Activated T-helper 17 cell treated with anti-CD3 and anti-CD28 coated beads, Interleukin-2, amount 50 U/mL, for 72 hours (primary cell): ENCODE data around the gene NECTIN3. TPM values are rescaled to one million over a fixed set of nuclear protein-coding genes. Genes with fewer than 3 reads are reported as not detected.
A peak's percentile ranks its signal among the peaks of the same experiment; 100 is the strongest.

ENCODE experiments used
- ATAC-seq: fragments of 150-1000 bp; cut with Tn5 transposase; replicated peaks from 2 replicates; pipeline ENCODE4 v1.10.0; 2021; ENCODE audit warnings: mild to moderate bottlenecking, moderate library complexity
- H3K27ac Mint-ChIP-seq: one replicate; pipeline ENCODE4 v1.8.0; 2022; ENCODE audit warnings: mixed read lengths
- H3K27me3 Mint-ChIP-seq: one replicate; pipeline ENCODE4 v1.8.0; 2022; ENCODE audit warnings: mixed read lengths
- H3K36me3 Mint-ChIP-seq: one replicate; pipeline ENCODE4 v1.8.0; 2022; ENCODE audit warnings: low read depth, mild to moderate bottlenecking, mixed read lengths
- H3K4me1 Mint-ChIP-seq: one replicate; pipeline ENCODE4 v1.8.0; 2022; ENCODE audit warnings: mixed read lengths
- H3K4me3 Mint-ChIP-seq: one replicate; pipeline ENCODE4 v1.8.0; 2022; ENCODE audit warnings: mild to moderate bottlenecking, mixed read lengths
- H3K9me3 Mint-ChIP-seq: one replicate; pipeline ENCODE4 v1.8.0; 2022; ENCODE audit warnings: mixed read lengths
- total RNA-seq, 2 donors: library from RNA; stranded (reverse); gene quantifications; one replicate each; pipeline ENCODE4 v1.2.3, GENCODE V29; 2022

The NECTIN3 gene
- total RNA-seq = 1 to 10 TPM; 9.3 to 9.6 TPM

- Mint-ChIP-seq H3K27ac (peak within 1 kb of the TSS; percentile 87), H3K4me3 (peak within 1 kb of the TSS; percentile 97), H3K4me1 (peaks cover 22% of the 10 kb centered on the region), H3K9me3 (no peaks in the 10 kb centered on the region), H3K36me3 (peaks cover 5% of the 10 kb centered on the region), H3K27me3 (no peaks in the 10 kb centered on the region)
- ATAC-seq = peak; percentile 91
Observed at GRCh38 chr3:111071257-111072030, at the start of gene NECTIN3. Gene NECTIN3 (plus strand): TSS chr3:111071816. CDS start chr3:111072018, 202 bp downstream.

DNA sequence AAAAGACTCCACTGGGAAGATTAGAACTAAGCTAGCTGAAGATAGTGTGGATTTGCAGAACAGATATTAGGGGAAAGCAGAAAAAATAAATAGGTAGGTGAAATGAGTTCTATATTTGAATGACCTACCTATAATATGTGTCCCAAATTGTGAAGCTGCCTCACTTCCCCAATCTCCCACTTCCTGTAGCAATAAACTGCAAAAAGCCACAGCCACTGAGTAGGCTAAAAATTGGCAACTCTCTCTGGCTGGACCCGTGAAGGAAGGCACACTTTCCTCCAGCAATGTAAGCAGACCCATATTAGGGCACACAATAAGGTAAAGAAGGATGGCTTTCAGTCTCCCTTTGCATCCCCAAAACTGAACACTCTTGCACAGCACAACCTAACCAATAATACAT is 43.7 kb upstream of the NECTIN3 start:
- Mint-ChIP-seq H3K27me3 (no peaks in the 10 kb centered on the region), H3K36me3 (no peaks in the 10 kb centered on the region), H3K4me3 (no peak overlapping the region), H3K9me3 (no peaks in the 10 kb centered on the region), H3K27ac (no peak overlapping the region), H3K4me1 (no peaks in the 10 kb centered on the region)
- ATAC-seq = no peak

DNA sequence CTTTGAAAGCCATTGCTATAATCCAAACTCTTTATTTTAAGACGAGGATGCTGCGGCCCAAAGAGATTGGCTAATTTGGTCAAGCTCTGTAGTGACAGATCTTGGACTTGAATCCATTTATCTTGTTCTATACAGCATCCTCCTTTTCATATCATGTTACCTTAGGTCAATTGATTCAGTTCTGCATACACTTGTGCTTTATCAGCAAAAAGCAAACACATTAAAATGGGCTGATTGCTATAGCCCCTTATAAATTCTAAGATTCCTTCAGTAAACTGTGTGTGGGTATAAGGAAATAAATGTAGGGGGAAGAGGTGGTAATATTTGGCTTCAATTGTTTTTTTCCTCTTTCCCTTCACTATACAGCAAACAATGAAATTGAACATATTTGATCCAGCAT is 40.1 kb upstream of the NECTIN3 start:
- H3K4me3 Mint-ChIP-seq = no peak overlapping the region
- no peaks in the 10 kb centered on the region for H3K36me3 Mint-ChIP-seq
- no peaks in the 10 kb centered on the region for H3K27me3 Mint-ChIP-seq
- H3K9me3 Mint-ChIP-seq = peaks cover 4% of the 10 kb centered on the region
- no peak overlapping the region for H3K27ac Mint-ChIP-seq
- no peaks in the 10 kb centered on the region for H3K4me1 Mint-ChIP-seq
- no peak for ATAC-seq

- peaks cover 14% of the 10 kb centered on the region for H3K9me3 Mint-ChIP-seq
- no peaks in the 10 kb centered on the region for H3K36me3 Mint-ChIP-seq
- no peak for ATAC-seq
- H3K4me1 Mint-ChIP-seq = no peaks in the 10 kb centered on the region
- peaks cover 2% of the 10 kb centered on the region for H3K27me3 Mint-ChIP-seq
- no peak overlapping the region for H3K27ac Mint-ChIP-seq
- no peak overlapping the region for H3K4me3 Mint-ChIP-seq
Observed at GRCh38 chr3:111032677-111033076, 38.9 kb upstream of the NECTIN3 start.

GRCh38 chr3:111033470-111034050 is 38.1 kb upstream of the NECTIN3 start:
- H3K27ac Mint-ChIP-seq = no peak overlapping the region
- ATAC-seq = no peak
- no peak overlapping the region for H3K4me3 Mint-ChIP-seq
- peaks cover 3% of the 10 kb centered on the region for H3K27me3 Mint-ChIP-seq
- no peaks in the 10 kb centered on the region for H3K36me3 Mint-ChIP-seq
- no peaks in the 10 kb centered on the region for H3K4me1 Mint-ChIP-seq
- H3K9me3 Mint-ChIP-seq = peaks cover 16% of the 10 kb centered on the region

DNA sequence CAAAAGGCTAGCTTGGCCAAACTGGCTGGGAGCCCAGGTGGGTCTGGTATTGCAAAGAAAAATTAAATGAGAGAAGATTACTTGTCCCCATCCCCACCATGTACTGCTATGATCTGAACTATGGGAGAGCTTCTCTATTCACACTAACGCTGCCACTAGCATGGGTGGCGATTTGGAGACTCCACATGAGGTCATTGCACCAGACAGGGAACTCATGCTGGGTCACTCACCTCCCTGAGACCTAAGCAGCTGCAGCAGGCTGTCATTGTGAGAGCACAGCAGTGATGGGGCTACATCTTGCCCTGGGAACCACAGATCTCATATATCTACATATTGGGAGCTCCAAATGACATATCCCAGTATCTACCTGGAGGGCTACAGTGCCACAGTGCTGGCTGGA is 36.3 kb upstream of the NECTIN3 start:
- Mint-ChIP-seq H3K27me3 (peaks cover 3% of the 10 kb centered on the region), H3K27ac (no peak overlapping the region), H3K9me3 (peaks cover 16% of the 10 kb centered on the region), H3K4me3 (no peak overlapping the region), H3K4me1 (no peaks in the 10 kb centered on the region), H3K36me3 (no peaks in the 10 kb centered on the region)
- ATAC-seq = no peak

- Mint-ChIP-seq H3K27me3 (peaks cover 3% of the 10 kb centered on the region), H3K36me3 (no peaks in the 10 kb centered on the region), H3K4me3 (no peak overlapping the region), H3K4me1 (no peaks in the 10 kb centered on the region), H3K9me3 (peaks cover 16% of the 10 kb centered on the region), H3K27ac (no peak overlapping the region)
- ATAC-seq = no peak
Observed at GRCh38 chr3:111035902-111036301, 35.7 kb upstream of the NECTIN3 start.

DNA sequence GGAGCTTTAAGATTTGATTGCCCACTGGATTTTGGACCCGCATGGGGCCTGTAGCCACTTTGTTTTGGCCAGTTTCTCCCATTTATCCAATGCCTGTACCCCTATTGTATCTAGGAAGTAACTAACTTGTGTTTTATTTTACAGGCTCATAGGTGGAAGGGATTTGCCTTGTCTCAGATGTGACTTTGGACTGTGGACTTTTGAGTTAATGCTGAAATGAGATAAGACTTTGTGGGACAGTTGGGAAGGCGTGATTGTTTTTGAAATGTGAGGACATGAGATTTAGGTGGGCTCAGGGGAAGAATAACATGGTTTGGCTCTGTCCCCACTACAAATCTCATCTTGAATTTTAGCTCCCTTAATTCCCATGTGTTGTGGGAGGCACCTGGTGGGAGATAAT is 30.7 kb upstream of the NECTIN3 start:
- H3K36me3 Mint-ChIP-seq = no peaks in the 10 kb centered on the region
- no peak for ATAC-seq
- H3K9me3 Mint-ChIP-seq = peaks cover 16% of the 10 kb centered on the region
- H3K27ac Mint-ChIP-seq = no peak overlapping the region
- no peaks in the 10 kb centered on the region for H3K4me1 Mint-ChIP-seq
- no peak overlapping the region for H3K4me3 Mint-ChIP-seq
- H3K27me3 Mint-ChIP-seq = peaks cover 3% of the 10 kb centered on the region

DNA sequence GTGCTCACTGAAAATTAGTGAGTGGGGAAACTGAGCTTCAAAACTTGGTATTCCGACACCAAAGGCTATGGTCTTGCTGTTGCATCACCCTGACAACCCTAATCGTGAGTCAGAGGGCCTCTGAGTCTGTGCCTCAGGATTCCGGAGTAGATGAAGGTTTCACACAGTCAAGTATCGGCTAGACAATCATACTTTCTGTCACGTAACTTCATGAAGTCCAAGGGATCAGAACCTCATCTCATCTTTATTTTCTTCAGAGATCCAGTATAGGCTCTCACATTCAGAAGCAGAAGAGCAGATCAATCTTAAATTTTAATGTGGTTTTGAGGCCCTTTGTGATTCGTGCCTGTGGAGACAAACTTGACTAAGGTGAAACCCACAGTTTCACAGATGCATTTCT is 26.1 kb upstream of the NECTIN3 start:
- Mint-ChIP-seq H3K4me1 (no peaks in the 10 kb centered on the region), H3K36me3 (no peaks in the 10 kb centered on the region), H3K27ac (no peak overlapping the region), H3K27me3 (no peaks in the 10 kb centered on the region), H3K4me3 (no peak overlapping the region), H3K9me3 (no peaks in the 10 kb centered on the region)
- ATAC-seq = peak; percentile 72

GRCh38 chr3:111047042-111047441 is 24.6 kb upstream of the NECTIN3 start:
- no peak overlapping the region for H3K4me3 Mint-ChIP-seq
- no peaks in the 10 kb centered on the region for H3K4me1 Mint-ChIP-seq
- H3K36me3 Mint-ChIP-seq = no peaks in the 10 kb centered on the region
- peaks cover 5% of the 10 kb centered on the region for H3K27me3 Mint-ChIP-seq
- ATAC-seq = no peak
- no peaks in the 10 kb centered on the region for H3K9me3 Mint-ChIP-seq
- H3K27ac Mint-ChIP-seq = no peak overlapping the region

DNA sequence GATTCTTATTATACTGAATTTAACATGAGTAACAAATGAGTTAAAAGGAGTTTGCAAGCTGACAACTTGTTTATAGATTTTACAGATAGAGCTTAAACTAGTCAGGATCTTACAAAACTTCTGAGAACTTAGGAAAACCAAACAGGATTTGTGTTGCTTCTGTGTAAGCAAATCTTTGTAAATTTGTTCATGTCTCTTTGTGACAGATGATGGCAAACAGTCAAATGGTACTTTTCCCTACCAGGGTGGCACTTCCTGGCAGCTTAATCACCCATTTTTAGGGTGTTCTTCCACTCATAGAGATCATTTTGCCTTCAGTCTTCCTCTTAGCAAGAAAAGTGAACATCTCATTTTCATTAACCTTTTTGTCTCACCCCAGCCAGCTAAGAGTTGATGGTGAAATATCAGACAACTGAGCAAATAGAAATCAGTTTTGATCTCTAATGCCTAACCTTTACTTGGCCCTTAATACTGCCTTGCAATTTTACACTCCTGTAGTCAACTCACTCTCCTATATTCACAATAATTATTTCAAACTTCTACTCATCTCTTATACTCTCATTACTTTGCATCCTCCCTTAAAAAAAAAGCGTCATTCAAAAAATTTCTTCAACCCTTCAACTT is 23.7 kb upstream of the NECTIN3 start:
- Mint-ChIP-seq H3K36me3 (no peaks in the 10 kb centered on the region), H3K9me3 (no peaks in the 10 kb centered on the region)

GRCh38 chr3:111051354-111051753 is 20.3 kb upstream of the NECTIN3 start:
- Mint-ChIP-seq H3K36me3 (no peaks in the 10 kb centered on the region), H3K9me3 (peaks cover 4% of the 10 kb centered on the region), H3K4me1 (no peaks in the 10 kb centered on the region), H3K27ac (no peak overlapping the region), H3K27me3 (peaks cover 11% of the 10 kb centered on the region), H3K4me3 (no peak overlapping the region)
- ATAC-seq = no peak

More for the DNA sequence above, 23.7 kb upstream of the NECTIN3 start:
- no peaks in the 10 kb centered on the region for H3K4me1 Mint-ChIP-seq
- no peak overlapping the region for H3K4me3 Mint-ChIP-seq
- H3K27ac Mint-ChIP-seq = no peak overlapping the region
- H3K27me3 Mint-ChIP-seq = peaks cover 7% of the 10 kb centered on the region
- ATAC-seq = no peak

- no peak for ATAC-seq
- H3K9me3 Mint-ChIP-seq = no peaks in the 10 kb centered on the region
- H3K27me3 Mint-ChIP-seq = no peaks in the 10 kb centered on the region
- H3K4me3 Mint-ChIP-seq = no peak overlapping the region
- no peak overlapping the region for H3K27ac Mint-ChIP-seq
- peaks cover 20% of the 10 kb centered on the region for H3K4me1 Mint-ChIP-seq
- H3K36me3 Mint-ChIP-seq = peaks cover 5% of the 10 kb centered on the region
Observed at GRCh38 chr3:111068574-111068973, 3.0 kb upstream of the NECTIN3 start.

GRCh38 chr3:111069974-111070771 is 1.4 kb upstream of the NECTIN3 start:
- peaks cover 22% of the 10 kb centered on the region for H3K4me1 Mint-ChIP-seq
- no peaks in the 10 kb centered on the region for H3K27me3 Mint-ChIP-seq
- peak overlapping the region; percentile 97 for H3K4me3 Mint-ChIP-seq
- H3K36me3 Mint-ChIP-seq = peaks cover 5% of the 10 kb centered on the region
- H3K27ac Mint-ChIP-seq = peak overlapping the region; percentile 86
- no peak for ATAC-seq
- no peaks in the 10 kb centered on the region for H3K9me3 Mint-ChIP-seq
